GM18499 (cell line): Measurements from ENCODE around the gene EFHD1.
"Not testable (repeated sequence)": the region's sequence is repeated elsewhere in the genome, so short reads cannot be mapped to it uniquely, and the experiment has no call there.

Experiments
- ATAC-seq: cut with Tn5 transposase; IDR thresholded peaks from one replicate; pipeline ENCODE4 v1.9.1; 2021; ENCODE audit warnings: moderate number of reproducible peaks; ENCODE audit not compliant: insufficient read depth, unreplicated experiment

The EFHD1 gene

GRCh38 chr2:232613538-232614134 lies 19.8 kb upstream of the EFHD1 start:
- ATAC-seq: no peak

- ATAC-seq: no peak
Measured at GRCh38 chr2:232615339-232615738, 18.1 kb upstream of the EFHD1 start.

- ATAC-seq: no peak
Measured at GRCh38 chr2:232621186-232621585, 12.2 kb upstream of the EFHD1 start.

DNA sequence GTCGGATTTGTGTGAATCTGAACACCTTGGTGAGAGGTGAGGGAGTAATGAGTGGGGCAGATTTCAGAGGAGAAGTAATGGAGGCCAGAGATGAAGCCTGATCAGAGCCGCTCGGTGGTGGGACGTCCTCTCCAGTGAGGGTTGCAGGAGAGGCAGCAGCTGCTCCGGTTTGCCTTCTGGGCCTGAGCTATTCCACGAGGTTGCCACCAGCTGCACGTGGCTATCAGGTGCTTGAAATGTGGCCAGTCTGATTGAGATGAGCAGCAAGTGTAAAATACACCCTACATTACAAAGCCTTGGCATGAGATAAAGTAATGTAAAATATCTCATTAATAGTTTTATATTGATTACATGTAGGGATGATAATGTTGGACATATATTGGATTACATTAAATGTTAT lies 10.8 kb upstream of the EFHD1 start:
- no peak for ATAC-seq

DNA sequence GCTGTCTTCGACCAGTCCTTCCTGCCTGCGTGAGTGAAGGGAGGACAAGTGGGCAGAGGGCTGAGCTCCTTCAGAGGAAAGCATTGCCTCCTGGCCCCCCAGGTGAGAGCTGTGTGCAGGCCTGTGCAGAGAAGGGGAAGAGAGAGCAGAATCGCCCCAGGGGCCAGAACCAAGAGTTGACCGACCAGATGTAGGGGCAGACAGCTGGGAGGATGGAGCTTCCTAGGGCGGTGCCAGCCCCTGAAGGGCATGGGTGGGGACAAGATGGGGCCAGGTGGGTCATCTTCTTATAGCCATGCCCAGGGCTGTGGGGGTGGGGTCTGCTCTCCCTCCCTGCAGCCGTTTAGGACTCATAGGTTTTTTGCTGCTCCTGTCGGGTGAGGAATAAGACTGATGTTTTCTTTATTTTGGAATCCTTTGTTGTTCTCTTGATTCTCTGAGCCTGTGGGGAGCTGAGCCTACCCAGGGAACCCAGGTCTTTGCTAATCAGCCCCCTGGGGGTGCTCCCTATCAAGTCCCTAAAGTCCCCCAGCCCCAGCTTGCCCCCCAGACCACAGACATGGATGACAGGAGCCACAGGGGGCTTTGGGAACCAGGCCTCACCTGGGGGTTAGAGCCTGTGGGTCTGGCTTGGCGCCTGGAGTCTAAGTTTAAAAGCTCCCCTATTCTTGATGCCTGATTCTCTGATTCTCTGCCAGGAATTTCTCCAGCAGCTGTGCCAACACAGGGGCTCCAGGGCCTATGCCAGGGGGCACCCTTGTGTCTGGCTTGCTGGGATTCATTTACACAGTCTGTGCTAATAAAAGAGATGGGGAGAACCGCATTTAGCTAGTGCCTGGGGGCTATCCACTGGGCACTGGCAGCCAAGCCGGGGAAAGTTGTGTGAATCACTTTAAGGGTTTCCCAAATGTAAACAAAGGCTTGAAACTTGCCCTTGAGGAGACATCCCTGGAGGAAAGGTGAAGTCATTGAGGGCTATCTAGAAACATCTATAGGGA lies 9.3 kb upstream of the EFHD1 start:
- ATAC-seq: no peak

DNA sequence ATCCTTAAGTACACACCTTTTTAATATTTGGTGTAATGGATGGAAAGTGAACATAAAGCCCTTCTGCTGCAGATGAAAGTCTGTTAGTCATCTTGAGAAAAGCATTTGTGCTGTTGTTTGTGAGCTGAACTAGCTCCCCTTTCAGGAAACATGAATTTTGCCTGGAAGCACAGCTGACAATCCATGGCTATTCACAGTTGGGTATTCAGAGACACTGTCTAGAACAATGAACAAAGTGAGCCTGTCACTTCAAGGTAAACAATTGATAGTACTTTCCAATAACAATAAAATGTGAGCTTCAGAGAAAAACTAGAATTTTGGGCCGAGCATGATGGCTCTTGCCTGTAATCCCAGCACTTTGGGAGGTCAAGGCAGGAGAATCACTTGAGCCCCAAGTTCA lies 6.8 kb upstream of the EFHD1 start:
- no peak for ATAC-seq

DNA sequence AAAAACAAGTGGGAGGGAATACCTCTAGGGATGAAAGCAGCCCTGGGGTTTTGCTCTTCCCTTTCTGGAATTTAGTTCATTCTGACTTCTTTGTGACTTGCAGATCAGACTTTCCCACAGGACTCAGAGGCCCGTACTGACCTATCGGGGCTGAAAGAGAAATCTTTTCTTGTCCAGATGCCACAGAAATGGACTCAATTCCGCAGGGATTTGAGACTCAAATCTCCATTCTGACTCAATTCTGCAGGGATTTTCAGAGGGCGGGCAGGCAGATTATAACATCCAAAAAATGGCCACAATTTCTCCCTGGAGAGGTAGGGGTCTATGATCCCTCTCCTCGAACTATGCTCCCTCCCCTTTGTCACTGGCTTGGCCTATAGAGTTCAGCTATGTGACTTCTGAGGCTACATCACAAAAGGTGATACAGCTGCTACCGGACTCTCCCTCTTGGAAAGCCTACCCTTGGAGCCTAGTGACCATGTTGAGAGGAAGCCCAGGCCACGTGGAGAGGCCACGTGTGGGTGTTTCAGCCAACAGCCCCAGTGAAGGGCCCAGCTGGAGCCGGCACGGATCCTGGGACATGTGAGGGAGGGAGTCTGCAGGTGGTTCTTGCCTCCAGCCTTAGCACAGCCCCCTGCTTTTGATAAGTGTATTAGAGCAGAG lies 4.8 kb upstream of the EFHD1 start:
- no peak for ATAC-seq

- no peak for ATAC-seq
Measured at GRCh38 chr2:232629129-232629475, 4.3 kb upstream of the EFHD1 start.

- ATAC-seq: no peak
Measured at GRCh38 chr2:232632229-232632903, 1.0 kb upstream of the EFHD1 start.

DNA sequence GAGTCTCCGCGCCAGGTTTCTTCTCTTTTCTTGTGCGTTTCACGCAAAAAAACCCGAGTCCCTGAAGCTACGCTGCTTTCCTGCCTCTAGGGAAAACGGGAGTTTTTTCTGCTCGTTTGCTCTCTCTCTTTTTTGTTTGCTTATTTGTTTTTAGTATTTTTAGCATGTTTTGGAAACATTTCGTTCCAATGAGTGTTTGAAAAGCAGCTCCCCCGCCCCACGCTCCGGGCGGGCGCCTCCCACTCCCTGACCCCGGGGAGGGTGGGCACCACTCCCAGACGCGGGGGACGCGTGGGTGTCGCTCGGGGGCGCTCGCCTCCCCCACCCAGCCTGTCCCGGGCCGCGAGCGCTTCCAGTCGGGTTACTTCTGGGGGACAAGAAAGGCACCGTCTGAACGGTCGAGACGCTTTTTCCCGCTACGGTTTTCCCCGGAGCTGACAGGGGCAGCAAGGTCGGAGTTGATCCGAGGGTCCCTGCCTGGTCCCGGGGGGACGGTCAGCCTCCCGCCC lies 446 bp upstream of the EFHD1 start:
- no peak for ATAC-seq

DNA sequence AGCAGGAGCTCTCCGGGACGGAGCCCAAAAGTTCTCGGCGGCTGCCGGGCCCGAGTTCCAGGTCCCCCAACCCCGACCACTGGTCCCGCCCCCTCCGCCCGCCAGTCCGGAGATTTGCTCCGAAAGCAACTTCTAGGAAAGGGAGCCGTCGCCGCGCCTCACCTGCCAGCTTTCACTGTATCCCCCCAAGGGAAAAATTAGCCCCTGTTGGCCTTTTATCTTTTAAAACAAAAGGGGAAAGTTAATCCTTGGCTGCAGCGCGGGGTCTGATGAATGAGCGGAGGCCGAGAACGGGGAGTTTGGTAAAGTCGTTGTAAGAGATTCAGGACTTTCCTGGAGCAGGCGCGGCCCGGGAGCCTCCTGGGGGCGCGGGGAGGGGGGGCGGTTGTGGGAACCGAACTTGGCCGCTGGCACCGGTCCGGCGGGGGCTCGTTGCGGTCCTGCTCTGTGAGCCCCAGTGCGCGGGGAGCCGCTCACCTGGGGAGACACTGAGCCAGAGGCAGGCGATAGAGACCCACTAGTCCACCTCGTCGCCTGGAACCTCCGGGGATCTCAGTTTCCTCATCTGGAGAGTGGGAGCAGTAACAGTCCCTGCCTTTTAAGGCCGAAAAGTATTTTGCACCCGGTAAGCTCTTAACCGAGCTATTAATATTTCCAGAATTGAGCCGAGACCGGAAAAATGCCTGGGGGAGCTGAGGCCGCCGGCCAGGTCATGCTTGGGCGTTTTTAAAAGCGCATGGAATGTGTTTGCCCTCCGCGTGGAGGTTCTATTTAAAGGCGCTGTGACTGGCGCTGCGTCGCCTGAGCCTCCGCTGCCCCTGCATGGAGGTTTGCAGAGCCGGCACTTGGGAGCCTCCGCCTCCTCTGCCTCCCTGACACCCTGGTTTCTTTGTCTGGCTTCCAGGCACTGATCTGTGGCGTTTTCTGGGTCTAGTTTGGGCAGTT lies 1.1 kb downstream of the EFHD1 start:
- no peak for ATAC-seq

- ATAC-seq: not testable (repeated sequence)
Measured at GRCh38 chr2:232635376-232635775, 2.0 kb downstream of the EFHD1 start.

GRCh38 chr2:232635820-232636219 lies 2.4 kb downstream of the EFHD1 start:
- no peak for ATAC-seq

GRCh38 chr2:232636788-232637420 lies 3.5 kb downstream of the EFHD1 start:
- ATAC-seq: no peak

GRCh38 chr2:232637866-232638583 lies 4.6 kb downstream of the EFHD1 start:
- no peak for ATAC-seq

GRCh38 chr2:232641153-232641848 lies 7.9 kb downstream of the EFHD1 start:
- ATAC-seq: no peak

DNA sequence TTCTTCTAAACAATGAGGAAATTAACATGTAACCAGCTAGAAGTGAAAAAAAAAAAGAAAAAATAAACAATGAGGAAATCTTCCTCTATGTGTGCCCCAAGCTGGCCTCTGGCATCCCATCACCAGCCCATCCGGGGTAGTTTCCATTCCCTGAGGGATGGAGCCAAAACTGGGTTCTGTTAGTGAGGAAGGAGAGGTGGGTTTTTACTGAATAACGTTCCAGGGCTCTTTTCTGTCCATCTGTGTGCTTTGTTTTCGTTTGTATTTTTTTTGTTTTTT lies 9.7 kb downstream of the EFHD1 start:
- no peak for ATAC-seq

DNA sequence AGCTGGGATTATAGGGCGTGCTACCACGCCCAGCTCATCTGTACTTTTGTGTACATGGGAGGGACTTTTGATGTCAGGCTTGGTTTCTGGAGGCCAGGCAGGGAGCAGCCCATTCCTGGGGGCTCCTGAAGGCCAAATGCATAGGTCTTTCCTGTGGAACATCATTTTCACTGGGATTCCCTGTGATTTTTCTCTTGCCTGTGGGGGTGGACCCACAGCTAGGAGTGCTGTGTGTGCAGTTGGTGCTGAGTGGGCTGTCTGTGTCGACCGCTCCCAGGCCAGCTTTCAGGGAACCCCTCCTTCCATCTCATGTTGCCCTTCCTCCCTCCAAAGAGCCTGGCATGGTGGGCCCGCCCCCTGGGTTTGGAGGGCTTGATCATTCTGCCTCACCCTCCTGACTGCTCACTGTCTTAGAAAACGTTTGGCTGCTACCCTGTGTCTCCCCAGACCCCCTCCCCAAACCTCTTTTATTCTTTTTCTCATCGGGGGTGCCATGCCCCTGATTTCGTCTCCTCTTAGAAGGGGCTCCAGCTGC lies 10.5 kb downstream of the EFHD1 start:
- ATAC-seq: no peak
